Vagina (tissue), 2 donors: ENCODE measurements around the gene DNAJC16.

Source experiments
- POLR2A ChIP-seq, 2 donors: fragments of 450-650 bp; IDR thresholded peaks; one replicate each; pipeline ENCODE4 v1.6.1; 2017; ENCODE audit warnings: antibody characterized with exemption in 2 of 2, mild to moderate bottlenecking in 2 of 2, moderate library complexity in 2 of 2
- TF ChIP-seq, protein P1 (sequence below), 3 experiments: fragments of 450-650 bp in 2 of 3; fragments of 200-600 bp in 1 of 3; sonication (generic) in 1 of 3; IDR thresholded peaks; one replicate each; pipeline ENCODE4 v1.5.1; 2017 to 2019; ENCODE audit warnings: antibody characterized with exemption in 3 of 3, mild to moderate bottlenecking in 2 of 3, moderate library complexity in 2 of 3

DNA sequence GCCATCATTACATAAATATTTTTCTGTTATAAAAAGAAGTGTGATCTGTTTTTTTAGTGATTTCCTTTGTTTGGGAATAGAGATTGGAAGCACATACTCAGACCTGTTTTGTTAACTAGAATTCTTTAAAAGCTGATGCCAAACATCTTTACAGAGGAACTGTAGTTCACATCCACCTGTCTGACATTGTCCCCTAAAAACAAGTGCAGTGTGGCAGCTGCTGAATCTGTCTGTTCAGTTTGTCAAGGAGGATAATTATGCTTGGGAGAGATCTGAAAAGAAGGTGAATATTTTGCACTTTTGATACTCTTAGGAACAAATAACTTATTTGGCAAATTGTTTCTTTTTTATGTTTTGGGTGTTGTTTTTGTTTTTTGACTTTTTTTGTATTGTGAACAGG lies 44.6 kb downstream of the DNAJC16 start:
- no peak for TF ChIP-seq POLR2A (IDR thresholded peaks at IDR 0.05)
- TF ChIP-seq, protein P1, sequence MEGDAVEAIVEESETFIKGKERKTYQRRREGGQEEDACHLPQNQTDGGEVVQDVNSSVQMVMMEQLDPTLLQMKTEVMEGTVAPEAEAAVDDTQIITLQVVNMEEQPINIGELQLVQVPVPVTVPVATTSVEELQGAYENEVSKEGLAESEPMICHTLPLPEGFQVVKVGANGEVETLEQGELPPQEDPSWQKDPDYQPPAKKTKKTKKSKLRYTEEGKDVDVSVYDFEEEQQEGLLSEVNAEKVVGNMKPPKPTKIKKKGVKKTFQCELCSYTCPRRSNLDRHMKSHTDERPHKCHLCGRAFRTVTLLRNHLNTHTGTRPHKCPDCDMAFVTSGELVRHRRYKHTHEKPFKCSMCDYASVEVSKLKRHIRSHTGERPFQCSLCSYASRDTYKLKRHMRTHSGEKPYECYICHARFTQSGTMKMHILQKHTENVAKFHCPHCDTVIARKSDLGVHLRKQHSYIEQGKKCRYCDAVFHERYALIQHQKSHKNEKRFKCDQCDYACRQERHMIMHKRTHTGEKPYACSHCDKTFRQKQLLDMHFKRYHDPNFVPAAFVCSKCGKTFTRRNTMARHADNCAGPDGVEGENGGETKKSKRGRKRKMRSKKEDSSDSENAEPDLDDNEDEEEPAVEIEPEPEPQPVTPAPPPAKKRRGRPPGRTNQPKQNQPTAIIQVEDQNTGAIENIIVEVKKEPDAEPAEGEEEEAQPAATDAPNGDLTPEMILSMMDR (IDR thresholded peaks at IDR 0.05): no peak
